GM12892 (cell line): ENCODE data around the gene SIPA1L3.

Source experiments
- DNase-seq: peaks from one replicate; pipeline ENCODE4 v3.0.0; 2011; ENCODE audit not compliant: insufficient read length
- FAIRE-seq: peaks from 2 replicates; lab custom pipeline; 2011; peaks lifted over from hg19 to GRCh38; lab: Jason Lieb, UNC
- POLR2A ChIP-seq: IDR thresholded peaks from 2 replicates; pipeline ENCODE4 v1.6.1; 2011; ENCODE audit warnings: low read depth, low read length, control low read depth
- POLR2AphosphoS5 ChIP-seq: IDR thresholded peaks from 2 replicates; pipeline ENCODE4 v1.6.1; 2011; ENCODE audit warnings: low read depth, low read length, control low read depth
- TAF1 ChIP-seq: IDR thresholded peaks from 2 replicates; pipeline ENCODE4 v1.6.1; 2011; ENCODE audit warnings: low read depth, mild to moderate bottlenecking, control low read depth, low read length, borderline replicate concordance

Gene SIPA1L3

GRCh38 chr19:38033658-38034491 lies 126.9 kb downstream of the SIPA1L3 start:
- TF ChIP-seq POLR2A (no peak), TAF1 (no peak), POLR2AphosphoS5 (no peak)
- DNase-seq: peak; percentile 66
- FAIRE-seq: peak; percentile 90

GRCh38 chr19:38034492-38034860 lies 127.5 kb downstream of the SIPA1L3 start:
- FAIRE-seq: peak; percentile 68
- no peak for DNase-seq
- TF ChIP-seq TAF1 (no peak), POLR2A (no peak), POLR2AphosphoS5 (no peak)

- TF ChIP-seq POLR2A (no peak), TAF1 (no peak), POLR2AphosphoS5 (no peak)
- no peak for DNase-seq
- no peak for FAIRE-seq
These were observed 128.8 kb downstream of the SIPA1L3 start for GRCh38 chr19:38035515-38036495.

- DNase-seq (no peak), FAIRE-seq (no peak)
- TF ChIP-seq POLR2AphosphoS5: no peak
- TF ChIP-seq POLR2A: no peak
- no peak for TF ChIP-seq TAF1
These were observed 130.0 kb downstream of the SIPA1L3 start for GRCh38 chr19:38036707-38037611.

- TF ChIP-seq TAF1 (no peak), POLR2AphosphoS5 (no peak), POLR2A (no peak)
- DNase-seq (no peak), FAIRE-seq (peak; percentile 46)
These were observed 133.0 kb downstream of the SIPA1L3 start for GRCh38 chr19:38039966-38040365.

- DNase-seq: no peak
- FAIRE-seq: no peak
- TF ChIP-seq TAF1 (no peak), POLR2A (no peak), POLR2AphosphoS5 (no peak)
These were observed 135.1 kb downstream of the SIPA1L3 start for GRCh38 chr19:38042132-38042531.

- TF ChIP-seq POLR2A: no peak
- TF ChIP-seq POLR2AphosphoS5: no peak
- no peak for TF ChIP-seq TAF1
- no peak for FAIRE-seq
- DNase-seq: no peak
These were observed 136.7 kb downstream of the SIPA1L3 start for GRCh38 chr19:38043649-38044144.

GRCh38 chr19:38044267-38045111 lies 137.5 kb downstream of the SIPA1L3 start:
- DNase-seq (no peak), FAIRE-seq (peak; percentile 78)
- TF ChIP-seq TAF1: no peak
- no peak for TF ChIP-seq POLR2AphosphoS5
- TF ChIP-seq POLR2A: no peak

- TF ChIP-seq POLR2AphosphoS5: no peak
- no peak for TF ChIP-seq TAF1
- no peak for TF ChIP-seq POLR2A
- FAIRE-seq (no peak), DNase-seq (no peak)
These were observed 138.7 kb downstream of the SIPA1L3 start for GRCh38 chr19:38045554-38046253.
